Naive B cell (primary cell): ENCODE results near the gene RIPOR2. TPM values are rescaled to one million over a fixed set of nuclear protein-coding genes. Genes with fewer than 3 reads are reported as not detected.
A peak's percentile ranks its signal among the peaks of the same experiment; 100 is the strongest.
"Not testable (repeated sequence)": the region's sequence is repeated elsewhere in the genome, so short reads cannot be mapped to it uniquely, and the experiment has no call there.

Experiments
- ATAC-seq, 2 donors: fragments of 150-1000 bp; cut with Tn5 transposase; 2 replicates each; pipeline ENCODE4 v1.10.0; 2021; ENCODE audit warnings: low read depth in 2 of 2, mild to moderate bottlenecking in 2 of 2, moderate library complexity in 2 of 2
- DNase-seq: peaks from one replicate; pipeline ENCODE4 v3.0.0; 2022
- H3K27ac Mint-ChIP-seq, 6 donors: one replicate each; pipeline ENCODE4 v1.8.0; 2020 to 2022; ENCODE audit warnings: mild to moderate bottlenecking in 6 of 6, mixed read lengths in 6 of 6, moderate library complexity in 5 of 6, inconsistent platforms in 2 of 6
- H3K27me3 Mint-ChIP-seq, 3 donors: one replicate each; pipeline ENCODE4 v1.8.0; 2021 to 2022; ENCODE audit warnings: mixed read lengths in 3 of 3, mild to moderate bottlenecking in 1 of 3
- H3K36me3 Mint-ChIP-seq, 2 donors: one replicate each; pipeline ENCODE4 v1.8.0; 2020 to 2022; ENCODE audit warnings: mixed read lengths in 2 of 2, inconsistent platforms in 1 of 2, mild to moderate bottlenecking in 1 of 2
- H3K4me1 Mint-ChIP-seq, 3 donors: one replicate each; pipeline ENCODE4 v1.8.0; 2020 to 2022; ENCODE audit warnings: mixed read lengths in 3 of 3, inconsistent platforms in 1 of 3, mild to moderate bottlenecking in 1 of 3, moderate library complexity in 1 of 3
- H3K4me3 Mint-ChIP-seq, 8 donors: one replicate each; pipeline ENCODE4 v1.8.0; 2020 to 2022; ENCODE audit warnings: mild to moderate bottlenecking in 8 of 8, mixed read lengths in 8 of 8, moderate library complexity in 8 of 8, inconsistent platforms in 2 of 8
- H3K9me3 Mint-ChIP-seq, 7 donors: one replicate each; pipeline ENCODE4 v1.8.0; 2020 to 2022; ENCODE audit warnings: mixed read lengths in 7 of 7, mild to moderate bottlenecking in 5 of 7, inconsistent platforms in 2 of 7, moderate library complexity in 1 of 7
- polyA plus RNA-seq, 6 donors: library from polyadenylated mRNA; unstranded; fragments of 300-500 nt; fragmentation: Illumina TruSeq; gene quantifications; one replicate each; pipeline ENCODE4 v1.2.3, GENCODE V29; 2021; ENCODE audit warnings: low read depth in 6 of 6

Gene RIPOR2
- polyA plus RNA-seq, 6 donors from 2014 or later, result 464 to 666 (median 484) TPM

GRCh38 chr6:24919056-24919892 lies 16.5 kb downstream of the RIPOR2 start:
- Mint-ChIP-seq H3K27ac (peak overlapping the region; percentile 86 to 99 (median 92)), H3K36me3 (peaks cover 22 to 36% of the 10 kb centered on the region in 2 donors), H3K4me3 (peak overlapping the region; percentile 75 to 89 (median 83)), H3K4me1 (peaks cover 70 to 96% (median 88%) of the 10 kb centered on the region in 3 donors), H3K27me3 (no peaks in the 10 kb centered on the region), H3K9me3 (no peaks in the 10 kb centered on the region)
- ATAC-seq (peak; percentile 63 to 70), DNase-seq (no peak)

GRCh38 chr6:24918641-24919055 lies 17.1 kb downstream of the RIPOR2 start:
- peak; percentile 19 for DNase-seq
- peaks cover 22 to 36% of the 10 kb centered on the region in 2 donors for H3K36me3 Mint-ChIP-seq
- H3K9me3 Mint-ChIP-seq, result no peaks in the 10 kb centered on the region

GRCh38 chr6:24916496-24916895 lies 19.3 kb downstream of the RIPOR2 start:
- H3K9me3 Mint-ChIP-seq, result no peaks in the 10 kb centered on the region

More at GRCh38 chr6:24918641-24919055, 17.1 kb downstream of the RIPOR2 start:
- H3K27ac Mint-ChIP-seq, result peak overlapping the region; percentile 86 to 99 (median 91)
- no peaks in the 10 kb centered on the region for H3K27me3 Mint-ChIP-seq
- peaks cover 69 to 97% (median 89%) of the 10 kb centered on the region in 3 donors for H3K4me1 Mint-ChIP-seq
- ATAC-seq, result no peak
- peak overlapping the region; percentile 75 to 89 (median 83) for H3K4me3 Mint-ChIP-seq

GRCh38 chr6:24915641-24916040 lies 20.1 kb downstream of the RIPOR2 start:
- H3K4me1 Mint-ChIP-seq, result peaks cover 83 to 94% (median 94%) of the 10 kb centered on the region in 3 donors

More at GRCh38 chr6:24916496-24916895, 19.3 kb downstream of the RIPOR2 start:
- Mint-ChIP-seq H3K27me3 (no peaks in the 10 kb centered on the region), H3K27ac (peak overlapping the region; percentile 33 to 99 (median 74)), H3K36me3 (peaks cover 23 to 49% of the 10 kb centered on the region in 2 donors), H3K4me3 (peak overlapping the region in 7 of 8 donors; percentile 16 to 64 (median 47)), H3K4me1 (peaks cover 85 to 97% (median 94%) of the 10 kb centered on the region in 3 donors)
- DNase-seq, result no peak
- ATAC-seq, result no peak

GRCh38 chr6:24914082-24914481 lies 21.7 kb downstream of the RIPOR2 start:
- Mint-ChIP-seq H3K27ac (peak overlapping the region in 5 of 6 donors; percentile 88 to 99 (median 98)), H3K4me1 (peaks cover 84 to 94% (median 94%) of the 10 kb centered on the region in 3 donors), H3K4me3 (peak overlapping the region; percentile 15 to 97 (median 76)), H3K36me3 (peaks cover 22 to 42% of the 10 kb centered on the region in 2 donors)
- H3K27me3 Mint-ChIP-seq, H3K9me3 Mint-ChIP-seq, ATAC-seq, DNase-seq: not testable (repeated sequence)

More at GRCh38 chr6:24915641-24916040, 20.1 kb downstream of the RIPOR2 start:
- peak overlapping the region in 5 of 6 donors; percentile 78 to 99 (median 94) for H3K27ac Mint-ChIP-seq
- peaks cover 24 to 45% of the 10 kb centered on the region in 2 donors for H3K36me3 Mint-ChIP-seq
- no peaks in the 10 kb centered on the region for H3K27me3 Mint-ChIP-seq
- no peak for ATAC-seq
- no peak for DNase-seq
- no peaks in the 10 kb centered on the region for H3K9me3 Mint-ChIP-seq
- peak overlapping the region in 7 of 8 donors; percentile 12 to 97 (median 43) for H3K4me3 Mint-ChIP-seq

GRCh38 chr6:24911796-24912382 lies 23.9 kb downstream of the RIPOR2 start:
- Mint-ChIP-seq H3K27me3 (no peaks in the 10 kb centered on the region), H3K4me1 (peaks cover 89 to 97% (median 96%) of the 10 kb centered on the region in 3 donors), H3K9me3 (no peaks in the 10 kb centered on the region), H3K27ac (peak overlapping the region; percentile 88 to 99 (median 98)), H3K36me3 (peaks cover 22 to 42% of the 10 kb centered on the region in 2 donors), H3K4me3 (peak overlapping the region; percentile 82 to 97 (median 92))
- DNase-seq (no peak), ATAC-seq (no peak)

- peaks cover 17 to 37% of the 10 kb centered on the region in 2 donors for H3K36me3 Mint-ChIP-seq
- H3K4me3 Mint-ChIP-seq, result peak overlapping the region; percentile 82 to 97 (median 92)
- H3K27me3 Mint-ChIP-seq, result no peaks in the 10 kb centered on the region
- peak; percentile 32 for DNase-seq
- peak overlapping the region; percentile 95 to 99 (median 98) for H3K27ac Mint-ChIP-seq
- ATAC-seq, result peak; percentile 41 to 44
- no peaks in the 10 kb centered on the region for H3K9me3 Mint-ChIP-seq
- H3K4me1 Mint-ChIP-seq, result peaks cover 91 to 98% (median 97%) of the 10 kb centered on the region in 3 donors
These were observed 24.6 kb downstream of the RIPOR2 start for GRCh38 chr6:24910961-24911725.

GRCh38 chr6:24910331-24910960 lies 25.3 kb downstream of the RIPOR2 start:
- H3K27ac Mint-ChIP-seq, result peak overlapping the region; percentile 95 to 99 (median 98)
- H3K36me3 Mint-ChIP-seq, result peaks cover 15 to 30% of the 10 kb centered on the region in 2 donors
- peaks cover 91 to 98% (median 97%) of the 10 kb centered on the region in 3 donors for H3K4me1 Mint-ChIP-seq
- peak; percentile 82 to 83 for ATAC-seq
- H3K4me3 Mint-ChIP-seq, result peak overlapping the region; percentile 82 to 97 (median 92)
- H3K9me3 Mint-ChIP-seq, result no peaks in the 10 kb centered on the region
- DNase-seq, result peak; percentile 84
- H3K27me3 Mint-ChIP-seq, result no peaks in the 10 kb centered on the region

GRCh38 chr6:24909241-24910216 lies 26.2 kb downstream of the RIPOR2 start:
- peaks cover 91 to 98% (median 97%) of the 10 kb centered on the region in 3 donors for H3K4me1 Mint-ChIP-seq

GRCh38 chr6:24908650-24909035 lies 27.1 kb downstream of the RIPOR2 start:
- peaks cover 30 to 39% of the 10 kb centered on the region in 2 donors for H3K36me3 Mint-ChIP-seq
- H3K4me3 Mint-ChIP-seq, result peak overlapping the region; percentile 82 to 97 (median 92)
- ATAC-seq (no peak), DNase-seq (no peak)
- peak overlapping the region; percentile 95 to 99 (median 98) for H3K27ac Mint-ChIP-seq
- no peaks in the 10 kb centered on the region for H3K27me3 Mint-ChIP-seq
- peaks cover 94 to 98% (median 97%) of the 10 kb centered on the region in 3 donors for H3K4me1 Mint-ChIP-seq
- H3K9me3 Mint-ChIP-seq, result no peaks in the 10 kb centered on the region

More at GRCh38 chr6:24909241-24910216, 26.2 kb downstream of the RIPOR2 start:
- ATAC-seq (peak; percentile 18 to 32), DNase-seq (peak; percentile 17)
- no peaks in the 10 kb centered on the region for H3K9me3 Mint-ChIP-seq
- H3K4me3 Mint-ChIP-seq, result peak overlapping the region; percentile 82 to 97 (median 92)
- H3K27me3 Mint-ChIP-seq, result no peaks in the 10 kb centered on the region
- peaks cover 22 to 30% of the 10 kb centered on the region in 2 donors for H3K36me3 Mint-ChIP-seq
- peak overlapping the region; percentile 95 to 99 (median 98) for H3K27ac Mint-ChIP-seq

- Mint-ChIP-seq H3K4me3 (peak overlapping the region; percentile 82 to 97 (median 92)), H3K36me3 (peaks cover 34 to 42% of the 10 kb centered on the region in 2 donors), H3K9me3 (no peaks in the 10 kb centered on the region), H3K27me3 (no peaks in the 10 kb centered on the region), H3K4me1 (peaks cover 92 to 97% (median 94%) of the 10 kb centered on the region in 3 donors), H3K27ac (peak overlapping the region; percentile 94 to 99 (median 98))
- DNase-seq, result peak; percentile 40
- ATAC-seq, result peak; percentile 5 to 12
These were observed 27.7 kb downstream of the RIPOR2 start for GRCh38 chr6:24907919-24908649.
